ENCODE data around the gene CARM1. TPM values are rescaled to one million over a fixed set of nuclear protein-coding genes. Genes with fewer than 3 reads are reported as not detected.

CARM1 gene
- total and polyA plus RNA-seq, 7 donors: 59.1 to 110 (median 94.7) TPM

GRCh38 chr19:10846500-10847202 is 24.7 kb upstream of the CARM1 start:
- ATAC-seq: no peak
- intact Hi-C loops (cut with DNase I): no loop called here
- Histone ChIP-seq H3K4me1 (no peaks in the 10 kb centered on the region), H3K27me3 (ENCODE audit: insufficient read depth in 3 of 3, low read length in 2 of 3) (no peaks in the 10 kb centered on the region), H3K36me3 (ENCODE audit: insufficient read depth in 1 of 2, low read depth in 1 of 2) (no peaks in the 10 kb centered on the region), H3K4me3 (no peak overlapping the region), H3K9me3 (no peaks in the 10 kb centered on the region), H3K27ac (no peak overlapping the region)
- TF ChIP-seq CTCF (IDR thresholded peaks at IDR 0.05): no peak
- DNase-seq: no peak
- WGBS, 3 donors: 82 to 87% (median 85%) methylated on average over 2 of the region's 2 CpGs

- ATAC-seq: no peak
These were observed 23.0 kb upstream of the CARM1 start, which contains the start of gene C19orf38 for GRCh38 chr19:10848230-10848856. C19orf38 (plus strand) TSS chr19:10848415; CDS start chr19:10848509, 94 bp downstream.

GRCh38 chr19:10850631-10851030 is 20.7 kb upstream of the CARM1 start:
- H3K36me3 ChIP-seq (ENCODE audit: insufficient read depth in 1 of 2, low read depth in 1 of 2): no peaks in the 10 kb centered on the region
- no peaks in the 10 kb centered on the region for H3K27me3 ChIP-seq (ENCODE audit: insufficient read depth in 3 of 3, low read length in 2 of 3)
- no peaks in the 10 kb centered on the region for H3K9me3 ChIP-seq
- no peak for ATAC-seq
- no peak for TF ChIP-seq CTCF (IDR thresholded peaks at IDR 0.05)
- no peak overlapping the region for H3K4me3 ChIP-seq
- no peak overlapping the region for H3K27ac ChIP-seq
- 86 to 95% (median 91%) methylated on average over 5 of the region's 5 CpGs for WGBS, 3 donors
- H3K4me1 ChIP-seq: no peaks in the 10 kb centered on the region
- intact Hi-C loops (cut with DNase I): no loop called here
- DNase-seq: no peak

More at GRCh38 chr19:10848230-10848856, 23.0 kb upstream of the CARM1 start, which contains the start of gene C19orf38:
- WGBS, 3 donors: 41 to 46% (median 45%) methylated on average over 14 of the region's 14 CpGs
- no peak for TF ChIP-seq CTCF (IDR thresholded peaks at IDR 0.05)
- H3K4me3 ChIP-seq: no peak within 1 kb of the TSS
- H3K4me1 ChIP-seq: no peaks in the 10 kb centered on the region
- no peaks in the 10 kb centered on the region for H3K9me3 ChIP-seq
- H3K27me3 ChIP-seq (ENCODE audit: insufficient read depth in 3 of 3, low read length in 2 of 3): no peaks in the 10 kb centered on the region
- no peak for DNase-seq
- intact Hi-C loops (cut with DNase I): no loop called here
- no peaks in the 10 kb centered on the region for H3K36me3 ChIP-seq (ENCODE audit: insufficient read depth in 1 of 2, low read depth in 1 of 2)
- H3K27ac ChIP-seq: no peak within 1 kb of the TSS

GRCh38 chr19:10852098-10852800 is 19.1 kb upstream of the CARM1 start:
- Histone ChIP-seq H3K27ac (no peak overlapping the region), H3K27me3 (ENCODE audit: insufficient read depth in 3 of 3, low read length in 2 of 3) (no peaks in the 10 kb centered on the region), H3K9me3 (no peaks in the 10 kb centered on the region), H3K4me1 (no peaks in the 10 kb centered on the region), H3K36me3 (ENCODE audit: insufficient read depth in 1 of 2, low read depth in 1 of 2) (no peaks in the 10 kb centered on the region), H3K4me3 (no peak overlapping the region)
- intact Hi-C loops (cut with DNase I): no loop called here
- no peak for TF ChIP-seq CTCF (IDR thresholded peaks at IDR 0.05)
- DNase-seq (no peak), ATAC-seq (no peak)
- 70 to 74% (median 70%) methylated on average over 7 of the region's 7 CpGs for WGBS, 3 donors
